Muscle of arm (tissue), 14 donors: ENCODE data around the gene U2AF1. TPM values are rescaled to one million over a fixed set of nuclear protein-coding genes. Genes with fewer than 3 reads are reported as not detected.
"Not testable (repeated sequence)": the region's sequence is repeated elsewhere in the genome, so short reads cannot be mapped to it uniquely, and the experiment has no call there.

ENCODE experiments used
- DNase-seq: peaks from one replicate; pipeline ENCODE4 v3.0.0-alpha.2; 2013
- long read RNA-seq, 11 donors: transcript quantifications; one replicate each; lab custom pipeline, GENCODE V29; 2026
- polyA plus RNA-seq, 12 donors: library from polyadenylated mRNA; unstranded; fragments of 120-200 nt; gene quantifications; one replicate each; pipeline ENCODE4 v1.2.1, GENCODE V29; 2013; ENCODE audit not compliant: insufficient read length in 12 of 12

Gene U2AF1
- polyA plus RNA-seq = 10 to 100 TPM in 8 of 12 donors, 1 to 10 TPM in 3, not detected in 1; 4.9 to 51.0 (median 24.2) TPM
- long read RNA-seq, donor 1, transcript U2AF1-201 (8 exons, 962 nt) = major isoform, 59 of 89 reads
- long read RNA-seq, donor 1, transcript U2AF1-202 (8 exons, 940 nt) = minor isoform, 20 of 89 reads
- long read RNA-seq, donor 1, partial matches to known transcripts = 5 of 89 reads
- long read RNA-seq, donor 1, other reads (novel, unspliced or antisense) = 0 of 89 reads
- long read RNA-seq, donor 2, transcript U2AF1-202 (8 exons, 940 nt) = minor isoform, 9 of 40 reads
- long read RNA-seq, donor 2, transcript U2AF1-201 (8 exons, 962 nt) = major isoform, 29 of 40 reads
- long read RNA-seq, donor 2, partial matches to known transcripts = 0 of 40 reads
- long read RNA-seq, donor 2, other reads (novel, unspliced or antisense) = 0 of 40 reads
- long read RNA-seq, donor 3, transcript U2AF1-202 (8 exons, 940 nt) = major isoform, 11 of 20 reads
- long read RNA-seq, donor 3, transcript U2AF1-201 (8 exons, 962 nt) = minor isoform, 8 of 20 reads
- long read RNA-seq, donor 3, partial matches to known transcripts = 0 of 20 reads
- long read RNA-seq, donor 3, other reads (novel, unspliced or antisense) = 0 of 20 reads
- long read RNA-seq, donor 4, transcript U2AF1-202 (8 exons, 940 nt) = minor isoform, 9 of 22 reads
- long read RNA-seq, donor 4, transcript U2AF1-201 (8 exons, 962 nt) = major isoform, 13 of 22 reads
- long read RNA-seq, donor 4, partial matches to known transcripts = 0 of 22 reads
- long read RNA-seq, donor 4, other reads (novel, unspliced or antisense) = 0 of 22 reads
- long read RNA-seq, donor 5, transcript U2AF1-202 (8 exons, 940 nt) = minor isoform, 24 of 53 reads
- long read RNA-seq, donor 5, transcript U2AF1-201 (8 exons, 962 nt) = major isoform, 26 of 53 reads
- long read RNA-seq, donor 5, partial matches to known transcripts = 0 of 53 reads
- long read RNA-seq, donor 5, other reads (novel, unspliced or antisense) = 0 of 53 reads
- long read RNA-seq, donor 6, transcript U2AF1-201 (8 exons, 962 nt) = major isoform, 27 of 46 reads
- long read RNA-seq, donor 6, transcript U2AF1-202 (8 exons, 940 nt) = minor isoform, 17 of 46 reads
- long read RNA-seq, donor 6, partial matches to known transcripts = 0 of 46 reads
- long read RNA-seq, donor 6, other reads (novel, unspliced or antisense) = 0 of 46 reads
- long read RNA-seq, donor 7, transcript U2AF1-202 (8 exons, 940 nt) = minor isoform, 8 of 30 reads
- long read RNA-seq, donor 7, transcript U2AF1-201 (8 exons, 962 nt) = major isoform, 19 of 30 reads
- long read RNA-seq, donor 7, partial matches to known transcripts = 0 of 30 reads
- long read RNA-seq, donor 7, other reads (novel, unspliced or antisense) = 0 of 30 reads
- long read RNA-seq, donor 8, transcript U2AF1-202 (8 exons, 940 nt) = minor isoform, 14 of 56 reads
- long read RNA-seq, donor 8, transcript U2AF1-201 (8 exons, 962 nt) = major isoform, 39 of 56 reads
- long read RNA-seq, donor 8, partial matches to known transcripts = 0 of 56 reads
- long read RNA-seq, donor 8, other reads (novel, unspliced or antisense) = 0 of 56 reads
- long read RNA-seq, donor 9, transcript U2AF1-201 (8 exons, 962 nt) = major isoform, 16 of 25 reads
- long read RNA-seq, donor 9, transcript U2AF1-202 (8 exons, 940 nt) = minor isoform, 8 of 25 reads
- long read RNA-seq, donor 9, partial matches to known transcripts = 0 of 25 reads
- long read RNA-seq, donor 9, other reads (novel, unspliced or antisense) = 0 of 25 reads
- long read RNA-seq, donor 10, transcript U2AF1-201 (8 exons, 962 nt) = major isoform, 19 of 37 reads
- long read RNA-seq, donor 10, transcript U2AF1-202 (8 exons, 940 nt) = minor isoform, 16 of 37 reads
- long read RNA-seq, donor 10, partial matches to known transcripts = 0 of 37 reads
- long read RNA-seq, donor 10, other reads (novel, unspliced or antisense) = 0 of 37 reads
- long read RNA-seq, donor 11, transcript U2AF1-202 (8 exons, 940 nt) = minor isoform, 19 of 42 reads
- long read RNA-seq, donor 11, transcript U2AF1-201 (8 exons, 962 nt) = major isoform, 21 of 42 reads
- long read RNA-seq, donor 11, partial matches to known transcripts = 0 of 42 reads
- long read RNA-seq, donor 11, other reads (novel, unspliced or antisense) = 0 of 42 reads

- DNase-seq = not testable (repeated sequence)
Observed at GRCh38 chr21:43106965-43107793, at the start of gene U2AF1. TSS of gene U2AF1 (minus strand) at chr21:43107570. CDS start at chr21:43107494, 76 bp downstream.

GRCh38 chr21:43153601-43154000 is 46.2 kb upstream of the U2AF1 start:
- not testable (repeated sequence) for DNase-seq

- DNase-seq = not testable (repeated sequence)
Observed at GRCh38 chr21:43149344-43149743, 42.0 kb upstream of the U2AF1 start.

- not testable (repeated sequence) for DNase-seq
Observed at GRCh38 chr21:43147999-43148398, 40.6 kb upstream of the U2AF1 start.

GRCh38 chr21:43146637-43147036 is 39.3 kb upstream of the U2AF1 start:
- DNase-seq = not testable (repeated sequence)

GRCh38 chr21:43141407-43141806 is 34.0 kb upstream of the U2AF1 start:
- not testable (repeated sequence) for DNase-seq

- DNase-seq = not testable (repeated sequence)
Observed at GRCh38 chr21:43138944-43139343, 31.6 kb upstream of the U2AF1 start.

- not testable (repeated sequence) for DNase-seq
Observed at GRCh38 chr21:43134520-43134919, 27.1 kb upstream of the U2AF1 start.

- not testable (repeated sequence) for DNase-seq
Observed at GRCh38 chr21:43130094-43130493, 22.7 kb upstream of the U2AF1 start.

GRCh38 chr21:43115956-43116355 is 8.6 kb upstream of the U2AF1 start:
- not testable (repeated sequence) for DNase-seq

- DNase-seq = not testable (repeated sequence)
Observed at GRCh38 chr21:43114483-43114882, 7.1 kb upstream of the U2AF1 start.

GRCh38 chr21:43109006-43109405 is 1.6 kb upstream of the U2AF1 start:
- not testable (repeated sequence) for DNase-seq

- not testable (repeated sequence) for DNase-seq
Observed at GRCh38 chr21:43108177-43108576, 807 bp upstream of the U2AF1 start.

GRCh38 chr21:43107794-43108137 is 396 bp upstream of the U2AF1 start:
- DNase-seq = not testable (repeated sequence)

- not testable (repeated sequence) for DNase-seq
Observed at GRCh38 chr21:43104642-43105041, 2.7 kb downstream of the U2AF1 start.

GRCh38 chr21:43102281-43102680 is 5.1 kb downstream of the U2AF1 start:
- not testable (repeated sequence) for DNase-seq

GRCh38 chr21:43101676-43102075 is 5.7 kb downstream of the U2AF1 start:
- not testable (repeated sequence) for DNase-seq

- DNase-seq = not testable (repeated sequence)
Observed at GRCh38 chr21:43101000-43101399, 6.4 kb downstream of the U2AF1 start.
